NCI-H146 (cell line): ENCODE measurements around the gene CAMKMT.
A peak's percentile ranks its signal among the peaks of the same experiment; 100 is the strongest.
"Not testable (repeated sequence)": the region's sequence is repeated elsewhere in the genome, so short reads cannot be mapped to it uniquely, and the experiment has no call there.

Experiments used
- DNase-seq: peaks from one replicate; lab custom pipeline; 2025; lab: John Stamatoyannopoulos, UW

The CAMKMT gene

DNA sequence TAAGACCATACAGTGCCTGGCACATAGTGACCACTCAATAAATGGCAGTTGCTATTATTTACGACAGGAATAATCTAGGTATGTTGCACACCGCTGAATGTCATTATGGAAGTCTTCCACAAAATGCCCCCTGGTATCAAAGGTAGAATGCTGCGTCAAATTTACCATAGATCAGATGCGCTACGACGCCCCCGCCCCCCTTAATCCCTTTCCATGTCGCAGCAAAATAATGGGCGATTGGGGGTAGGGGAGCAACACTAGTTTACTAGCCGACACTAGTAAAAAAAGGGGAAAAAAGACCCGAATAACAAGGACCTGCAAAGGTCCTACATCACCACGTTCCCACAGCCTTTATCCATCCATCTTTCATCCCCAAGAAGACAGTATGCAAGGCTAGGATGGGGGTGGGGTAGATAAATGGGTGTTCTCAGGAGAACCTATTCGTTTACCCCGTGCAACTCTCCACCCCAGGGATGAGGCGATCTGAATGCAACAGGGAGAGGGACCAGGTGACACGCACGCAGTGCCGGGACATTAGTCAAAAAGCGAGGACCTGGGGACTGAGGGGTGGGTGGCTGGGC lies 908 bp upstream of the CAMKMT start:
- peak; percentile 72 for DNase-seq

DNA sequence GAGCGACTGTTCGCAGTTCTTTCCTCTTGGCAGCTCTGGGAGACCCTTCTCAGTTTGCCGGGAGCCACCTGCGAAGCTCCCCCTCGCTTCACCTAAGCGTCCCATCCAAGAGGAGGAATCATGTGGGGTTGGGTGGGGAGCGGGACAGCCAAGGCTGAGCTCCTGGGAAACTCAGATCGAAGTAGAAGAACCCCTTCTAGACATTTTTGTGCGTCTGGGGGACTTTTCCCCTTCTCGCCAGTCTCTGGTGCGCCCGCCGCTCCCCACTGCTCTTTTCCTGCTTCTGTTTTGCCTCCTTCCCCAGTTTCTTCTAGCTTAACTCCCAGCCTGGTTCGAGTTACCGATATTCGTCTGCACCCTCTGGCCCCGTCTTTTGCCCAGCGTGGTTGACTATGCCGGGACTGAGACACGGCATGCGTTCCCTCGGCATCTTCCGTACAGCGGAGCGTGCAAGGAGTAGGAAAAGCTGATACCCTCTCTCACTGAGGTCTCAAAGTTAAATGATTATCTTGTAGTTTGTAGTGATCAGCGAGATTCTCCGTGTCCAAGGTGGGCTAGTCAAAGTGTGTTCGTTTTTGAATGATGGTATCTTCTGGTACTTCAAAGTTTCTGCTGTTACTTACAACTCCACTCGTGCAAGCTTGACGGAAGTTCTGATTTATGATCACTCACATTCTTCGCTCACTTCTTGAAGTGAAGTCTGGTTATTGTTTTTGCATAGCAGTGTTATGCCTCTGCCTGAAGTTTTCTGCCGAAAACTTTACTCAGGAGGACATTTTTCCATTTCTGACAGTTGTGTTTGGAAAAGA lies 664 bp downstream of the CAMKMT start:
- peak; percentile 13 for DNase-seq

DNA sequence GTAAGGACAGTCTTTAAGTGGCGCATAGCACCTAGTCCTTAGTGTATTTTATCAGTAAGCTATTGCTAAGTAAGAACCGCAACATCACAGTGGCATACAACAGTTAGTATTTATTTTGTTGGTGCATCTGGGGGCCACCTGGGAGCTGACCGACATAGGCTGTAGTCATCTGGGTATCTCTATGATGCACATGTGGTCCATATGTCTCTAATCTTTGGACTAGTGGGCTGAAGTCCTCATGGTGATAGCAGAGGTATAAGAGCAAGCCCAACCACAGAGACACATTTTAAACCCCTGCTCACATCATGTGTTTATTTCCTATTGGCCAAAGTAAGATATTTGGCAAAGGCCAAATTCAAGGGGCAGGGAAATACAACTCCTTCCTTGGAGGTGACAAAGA lies 2.9 kb downstream of the CAMKMT start:
- no peak for DNase-seq

DNA sequence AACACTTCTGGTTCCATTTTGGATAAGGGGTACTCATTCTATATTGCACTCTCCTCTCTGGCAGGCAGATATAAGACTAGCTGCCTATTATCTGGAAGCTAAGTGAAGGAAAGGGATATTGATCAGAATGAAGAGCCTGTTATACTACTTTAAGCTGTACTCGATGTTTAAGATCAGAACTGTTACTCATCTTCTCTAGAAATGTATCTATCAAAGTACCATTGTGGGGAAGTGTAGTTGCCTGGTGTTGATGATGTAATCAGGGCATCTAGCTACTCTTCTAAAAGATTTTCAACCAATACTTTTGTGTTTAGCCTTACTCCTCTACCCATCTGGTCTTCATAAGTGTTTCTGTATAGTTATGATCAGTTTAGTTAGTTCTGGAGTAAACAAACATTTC lies 5.8 kb downstream of the CAMKMT start:
- no peak for DNase-seq

DNA sequence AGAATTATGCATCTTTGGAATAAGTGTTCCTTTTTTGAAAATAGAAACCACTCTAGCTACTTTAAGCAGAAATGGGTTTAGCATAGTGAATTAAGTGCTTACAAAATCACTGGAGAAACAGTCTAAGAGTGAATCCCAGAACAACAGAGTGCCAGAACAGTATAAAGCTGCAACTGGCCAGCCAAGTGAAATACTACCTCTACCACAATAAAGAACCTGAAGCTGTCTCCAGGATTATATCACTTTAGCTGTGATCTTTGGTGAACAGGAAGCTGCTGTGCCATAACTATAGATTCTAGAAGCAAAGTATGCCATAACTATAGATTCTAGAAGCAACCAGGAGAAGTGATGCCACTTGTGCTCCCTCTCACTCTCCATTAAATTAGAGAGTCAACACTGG lies 7.6 kb downstream of the CAMKMT start:
- DNase-seq, result no peak

DNA sequence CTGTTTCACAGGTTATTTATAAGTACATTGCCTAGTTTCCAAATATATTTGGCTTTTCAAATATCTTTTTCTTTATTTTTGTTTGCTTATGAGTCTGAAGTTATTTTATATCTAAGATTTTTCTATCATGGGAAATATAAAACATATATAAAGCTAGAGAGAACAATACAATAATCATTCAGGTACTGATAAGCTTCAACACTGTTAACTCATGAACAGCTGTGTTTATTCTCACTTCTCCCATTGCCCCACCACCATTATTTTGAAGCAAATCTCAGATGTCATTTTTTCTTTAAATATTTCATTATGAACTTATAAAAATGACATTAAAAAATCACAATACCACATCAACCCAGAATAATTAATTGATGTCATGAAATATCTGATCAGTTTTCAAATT lies 9.7 kb downstream of the CAMKMT start:
- DNase-seq, result peak; percentile 9

DNA sequence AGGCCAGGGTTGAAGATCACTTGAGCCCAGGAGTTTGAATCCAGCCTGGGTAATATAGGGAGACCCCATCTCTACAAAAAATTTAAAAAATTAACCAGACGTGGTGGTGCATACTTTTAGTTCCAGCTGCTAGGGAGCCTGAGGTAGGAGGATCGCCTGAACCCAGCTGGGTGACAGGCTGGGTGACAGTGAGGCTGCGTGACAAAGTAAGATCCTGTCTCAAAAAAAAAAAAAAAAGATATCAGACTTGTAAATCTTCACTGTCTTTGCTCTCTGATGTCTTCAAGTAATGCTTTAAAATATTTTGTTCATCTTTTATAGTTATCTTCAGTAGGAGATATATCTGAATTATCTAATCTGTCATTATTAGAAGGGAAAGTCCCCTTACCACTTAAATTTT lies 10.5 kb downstream of the CAMKMT start:
- no peak for DNase-seq

DNA sequence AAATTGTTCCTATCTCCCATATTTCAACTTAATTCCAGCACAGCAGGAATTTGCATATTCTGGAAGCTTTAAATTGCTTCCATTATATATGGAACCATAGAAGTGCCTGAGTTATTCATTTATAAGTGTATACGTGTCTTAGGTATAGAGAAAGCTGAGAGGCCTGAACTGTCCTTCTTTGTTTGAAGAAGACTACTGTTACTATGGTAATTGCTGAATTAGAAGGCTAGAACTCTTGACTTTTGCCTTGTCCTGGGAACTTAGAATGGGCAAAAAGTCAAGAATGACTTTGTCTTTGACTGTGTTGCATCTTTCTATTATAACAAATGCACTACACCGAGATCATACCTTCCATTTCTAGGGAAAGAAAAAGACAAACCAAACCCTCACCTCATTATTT lies 15.7 kb downstream of the CAMKMT start:
- DNase-seq, result no peak

DNA sequence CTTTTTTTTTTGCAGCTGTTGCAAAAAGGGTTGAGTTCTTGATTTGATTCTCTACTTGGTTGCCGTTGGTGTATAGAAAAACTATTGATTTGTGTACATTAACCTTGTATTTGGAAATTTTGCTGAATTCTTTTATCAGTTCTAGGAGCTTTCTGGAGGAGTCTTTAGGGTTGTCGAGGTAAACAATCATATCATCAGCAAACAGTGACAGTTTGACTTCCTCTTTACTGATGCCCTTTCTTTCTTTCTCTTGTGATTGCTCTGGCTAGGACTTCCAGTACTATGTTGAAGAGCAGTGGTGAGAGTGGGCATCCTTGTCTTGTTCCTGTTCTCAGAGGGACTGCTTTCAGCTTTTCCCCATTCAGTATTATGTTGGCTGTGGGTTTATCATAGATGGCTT lies 23.5 kb downstream of the CAMKMT start:
- DNase-seq, result not testable (repeated sequence)

DNA sequence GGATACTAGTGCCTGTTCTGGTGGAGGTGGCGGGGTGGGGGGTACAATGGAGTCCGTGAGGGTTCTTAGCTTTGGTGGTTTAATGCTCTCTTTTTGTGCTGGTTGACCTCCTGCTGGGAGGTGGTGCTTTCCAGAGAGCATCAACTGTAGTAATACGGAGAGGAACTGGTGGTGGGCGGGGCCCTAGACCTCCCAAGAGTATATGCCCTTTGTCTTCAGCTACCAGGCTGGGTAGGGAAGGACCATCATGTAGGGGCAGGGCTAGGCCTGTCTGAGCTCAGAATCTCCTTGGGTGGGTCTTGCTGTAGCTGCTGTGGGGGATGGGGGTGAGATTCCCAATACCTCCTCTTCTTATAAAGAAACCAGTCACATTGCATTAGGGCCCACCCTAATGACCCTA lies 27.1 kb downstream of the CAMKMT start:
- no peak for DNase-seq

DNA sequence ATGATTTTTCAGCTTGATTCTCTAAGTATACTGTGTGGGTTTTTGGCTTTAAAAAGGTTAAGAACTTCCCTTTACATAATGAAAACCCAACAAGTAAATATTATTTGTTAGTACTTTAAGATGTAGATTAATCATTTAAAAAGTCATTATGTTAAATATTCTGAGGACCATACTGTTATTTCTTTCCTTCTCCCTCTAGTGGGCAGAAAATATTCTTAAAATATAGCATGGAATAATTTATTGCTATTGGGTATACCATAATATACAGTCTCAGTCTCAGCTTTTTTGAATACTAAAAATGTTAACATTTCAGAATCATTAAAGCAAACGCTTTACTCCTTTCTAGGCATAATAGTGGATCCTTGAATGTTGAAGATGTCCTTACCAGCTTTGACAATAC lies 28.1 kb downstream of the CAMKMT start:
- no peak for DNase-seq

DNA sequence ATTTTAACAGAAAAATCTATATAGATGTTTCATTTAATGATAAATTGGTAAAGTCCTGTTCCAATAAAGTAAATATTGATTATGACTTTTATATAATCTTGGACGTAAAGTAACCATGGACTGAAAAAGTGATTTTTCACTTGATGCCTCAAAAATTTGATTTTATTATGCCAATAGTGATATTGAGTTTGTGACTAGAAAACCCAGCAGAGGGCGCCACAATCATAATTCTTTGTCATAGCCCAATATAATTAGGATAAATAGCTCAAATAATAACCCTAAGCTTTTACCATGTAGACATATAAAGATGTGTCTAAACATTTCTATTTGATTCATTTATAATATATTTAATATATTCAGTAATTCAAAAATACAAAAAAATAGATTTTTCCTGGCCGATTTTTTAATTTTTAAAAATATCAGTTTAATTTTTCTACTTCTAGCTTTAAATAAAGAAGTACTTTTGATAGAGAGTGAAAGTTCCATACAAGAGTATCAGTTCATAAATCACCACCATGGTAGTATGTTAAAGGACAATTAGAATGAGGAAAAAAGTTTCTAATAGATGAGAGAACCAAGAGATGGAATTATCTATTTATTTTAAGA lies 30.7 kb downstream of the CAMKMT start:
- peak; percentile 41 for DNase-seq

DNA sequence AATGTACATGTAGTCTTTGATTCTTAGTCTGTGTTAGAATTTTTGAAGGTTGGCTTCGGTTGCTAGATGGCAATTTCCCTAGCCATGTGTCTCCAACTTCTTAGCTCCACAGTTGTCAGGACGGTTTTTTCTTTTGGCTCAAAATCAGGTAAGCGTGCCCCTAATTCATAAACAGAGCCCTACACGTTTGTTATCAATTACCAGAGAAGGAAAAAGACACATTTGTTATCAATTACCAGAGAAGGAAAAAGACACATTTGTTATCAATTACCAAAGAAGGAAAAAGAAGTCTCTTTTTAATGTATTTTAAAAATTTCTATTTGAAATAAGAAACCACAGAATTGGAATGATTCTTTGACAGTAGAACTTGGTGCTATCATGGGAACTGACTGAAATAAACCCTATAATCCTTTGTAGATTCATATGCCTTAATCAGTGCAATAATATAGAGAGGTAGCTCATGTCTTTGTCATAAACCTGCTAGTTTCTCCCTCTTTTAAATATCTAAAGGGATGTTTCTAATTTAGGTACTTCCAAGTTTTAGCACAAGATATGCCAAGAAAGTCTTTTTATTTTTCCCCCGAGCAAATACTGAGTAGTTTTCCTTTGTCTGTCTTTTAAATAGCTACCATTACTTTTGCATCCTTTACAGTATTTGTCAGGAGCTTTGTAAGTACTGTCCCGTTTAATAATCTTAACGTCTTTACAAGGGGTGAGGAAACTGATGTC lies 35.9 kb downstream of the CAMKMT start:
- no peak for DNase-seq

DNA sequence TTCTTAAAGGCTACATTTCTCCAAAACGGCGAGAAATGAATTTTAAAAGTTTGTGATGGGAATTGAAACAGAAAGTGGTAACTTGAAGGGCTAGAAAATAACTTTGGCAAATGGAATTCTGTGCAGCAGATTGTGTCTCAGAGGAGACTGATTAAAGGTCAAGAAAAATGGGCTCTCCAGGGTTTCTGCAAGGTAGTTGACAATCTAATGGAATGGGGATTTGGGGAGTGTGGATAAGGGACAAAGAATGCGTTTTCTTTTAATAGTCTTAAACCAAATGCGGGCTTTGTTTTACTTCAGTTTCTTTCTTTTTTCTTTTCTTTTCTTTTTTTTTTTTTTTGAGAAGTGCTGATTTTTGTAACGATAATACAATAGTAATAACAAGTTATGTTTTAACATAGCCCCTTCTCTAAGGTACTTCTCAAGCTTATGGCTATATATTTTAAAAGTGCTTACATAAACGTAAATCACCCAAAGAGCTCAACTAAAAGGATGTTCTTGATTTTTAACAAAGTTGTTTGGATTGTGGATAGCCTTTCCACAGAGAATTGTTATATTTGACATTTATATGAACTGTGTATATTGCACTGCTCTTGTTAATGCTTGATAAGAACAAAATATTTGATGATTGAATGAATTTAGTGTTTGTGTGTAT lies 36.6 kb downstream of the CAMKMT start:
- no peak for DNase-seq

DNA sequence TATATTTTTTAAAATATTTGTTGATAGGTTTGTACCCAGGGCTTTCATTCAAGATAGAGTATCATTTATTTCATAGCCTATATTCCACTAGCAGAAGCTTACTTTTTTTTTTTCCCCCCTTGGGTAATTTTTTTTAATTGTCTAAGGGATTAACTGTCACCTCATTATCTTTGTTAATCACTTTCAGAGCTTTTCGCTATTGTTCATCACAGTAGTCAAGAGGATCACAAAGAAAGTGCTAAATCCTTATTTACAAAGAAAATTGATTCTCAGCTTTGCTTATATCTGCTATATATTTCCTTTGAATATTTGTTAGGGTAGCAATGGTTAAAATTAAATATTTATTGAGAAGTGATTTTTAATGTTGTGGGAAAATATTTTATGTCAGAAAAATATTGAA lies 59.0 kb downstream of the CAMKMT start:
- peak; percentile 48 for DNase-seq

DNA sequence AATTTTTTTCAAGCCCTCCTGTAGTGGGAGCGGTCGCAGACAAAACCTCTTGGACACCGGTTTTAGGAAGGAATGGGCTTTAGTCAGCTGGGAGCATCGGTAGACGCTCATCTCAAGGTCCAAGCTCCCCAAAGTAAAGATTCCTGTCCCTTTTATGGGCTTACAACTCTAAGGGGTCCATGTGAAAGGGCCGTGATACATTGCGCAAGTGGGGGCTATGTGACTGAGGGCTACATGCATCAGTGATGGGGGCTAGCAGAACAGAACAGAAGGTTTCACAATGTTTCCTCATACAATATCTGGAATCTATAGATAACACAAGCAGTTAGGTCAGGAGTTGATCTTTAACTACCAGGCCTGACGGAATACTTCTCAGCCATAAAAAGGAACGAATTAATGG lies 62.5 kb downstream of the CAMKMT start:
- no peak for DNase-seq

DNA sequence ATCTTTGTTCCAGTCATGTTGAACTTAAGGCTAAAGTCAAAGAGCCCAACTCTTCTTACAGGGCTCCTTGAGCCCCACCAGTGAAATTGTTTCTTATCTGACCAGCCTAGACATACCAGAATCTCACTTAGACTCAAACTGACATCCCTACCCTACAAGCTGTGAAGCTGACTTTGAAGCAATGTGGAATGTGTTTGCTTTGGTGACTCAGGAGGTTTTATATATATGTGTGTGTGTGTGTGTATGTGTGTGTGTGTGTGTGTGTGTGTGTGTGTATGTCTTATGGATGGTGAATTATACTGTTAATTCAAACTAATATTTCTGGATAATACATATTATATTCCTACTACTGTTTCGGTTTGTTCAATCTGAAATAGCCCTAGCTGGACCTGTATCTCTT lies 67.3 kb downstream of the CAMKMT start:
- no peak for DNase-seq

DNA sequence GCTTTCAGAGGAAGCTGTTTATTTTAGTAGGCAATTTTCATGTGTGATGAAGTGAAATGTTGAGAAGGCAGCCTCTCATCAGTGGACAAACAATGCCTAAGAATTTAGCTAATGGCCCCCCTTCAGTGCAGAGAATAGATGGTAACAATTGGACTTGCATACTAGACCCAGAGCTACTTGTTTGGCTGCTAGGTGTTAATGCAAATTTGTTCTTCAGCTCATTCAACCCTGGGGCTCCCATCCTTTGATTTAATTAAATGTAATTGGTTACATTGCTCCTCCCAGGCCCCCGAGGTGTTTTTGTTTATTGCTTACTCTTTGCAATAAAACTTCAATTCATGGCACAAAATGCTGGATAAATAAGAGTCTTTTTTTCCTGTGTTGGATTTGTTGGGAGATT lies 68.6 kb downstream of the CAMKMT start:
- peak; percentile 49 for DNase-seq

DNA sequence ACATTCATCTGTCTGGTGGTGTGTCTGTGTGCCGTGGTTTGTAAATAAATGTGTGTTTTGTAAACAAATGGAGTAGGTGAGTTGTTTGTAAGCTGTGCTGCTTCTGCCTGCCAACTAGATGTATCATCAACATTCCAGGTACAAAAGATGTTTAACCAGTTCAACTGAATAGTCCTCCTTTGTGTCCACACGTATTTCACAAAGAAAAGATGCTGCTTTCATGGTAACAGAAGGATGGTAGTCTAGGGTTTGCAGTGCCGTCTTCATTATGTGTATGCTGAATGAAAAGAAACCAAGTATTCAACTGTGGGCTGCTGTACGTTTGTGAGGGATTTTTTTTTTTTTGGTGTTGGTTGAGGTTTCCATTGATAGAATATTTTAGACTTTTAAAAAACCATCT lies 72.1 kb downstream of the CAMKMT start:
- DNase-seq, result peak; percentile 46

DNA sequence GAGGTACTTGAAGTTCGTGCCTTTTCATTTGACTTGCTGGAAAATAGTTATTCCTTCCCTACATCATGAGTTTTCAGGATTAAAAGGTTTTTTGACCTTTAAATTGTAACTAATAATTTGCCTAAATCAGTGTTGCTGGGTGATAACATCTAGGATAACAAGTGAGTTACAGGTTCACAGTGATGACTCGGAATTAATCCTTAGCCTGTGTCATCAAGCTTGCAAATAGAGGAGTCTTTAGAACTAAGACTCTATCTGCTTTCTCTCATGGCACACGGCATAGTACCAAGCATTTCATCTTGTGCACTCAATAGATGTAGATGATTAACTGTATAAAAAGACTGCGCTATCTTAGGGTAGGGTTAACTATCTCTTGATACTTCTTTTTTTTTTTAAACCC lies 79.5 kb downstream of the CAMKMT start:
- DNase-seq, result no peak

DNA sequence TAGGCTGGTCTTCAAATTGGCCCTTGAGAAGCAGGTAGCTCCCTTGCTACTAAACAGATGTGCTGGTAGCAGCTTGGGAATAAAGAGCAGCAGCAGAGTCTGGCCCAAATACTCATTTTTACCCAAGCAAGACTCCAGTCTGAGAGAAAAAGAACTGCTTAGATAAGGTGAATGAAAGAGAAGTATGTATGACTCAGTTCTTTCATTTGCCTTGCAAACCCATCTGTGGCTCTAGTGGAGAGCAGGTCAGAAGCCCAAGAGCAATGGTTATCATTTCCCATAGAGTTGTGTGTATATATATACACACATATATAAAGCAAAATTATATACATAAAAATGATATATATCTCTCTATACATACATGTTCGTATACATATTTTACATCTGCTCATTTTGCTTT lies 80.3 kb downstream of the CAMKMT start:
- no peak for DNase-seq

DNA sequence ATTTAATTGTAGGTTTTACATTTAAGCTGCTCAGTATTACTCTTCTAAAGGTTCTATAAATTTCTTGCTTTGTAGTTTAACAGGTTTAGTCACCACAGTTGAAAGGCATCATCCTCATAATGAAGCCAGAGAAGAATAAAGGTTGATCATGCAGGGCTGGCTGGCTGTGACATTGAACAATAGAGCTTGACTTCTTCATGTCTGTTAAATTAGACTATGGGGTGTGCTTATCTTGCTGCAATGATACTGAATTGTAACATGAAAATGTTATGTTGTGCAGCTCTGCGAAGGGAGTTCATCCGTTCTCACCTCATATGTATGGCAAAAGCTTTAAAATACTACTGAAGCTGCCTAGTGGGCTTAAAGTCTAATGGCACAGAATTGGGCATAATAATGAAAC lies 81.8 kb downstream of the CAMKMT start:
- DNase-seq, result no peak
